ENCODE measurements around the gene ACVR1C.
A peak's percentile ranks its signal among the peaks of the same experiment; 100 is the strongest.

The ACVR1C gene

GRCh38 chr2:157492189-157492773 lies 136.4 kb downstream of the ACVR1C start:
- peak; percentile 60 to 61 for DNase-seq

- no peak for DNase-seq
Measured at GRCh38 chr2:157489983-157490382, 138.7 kb downstream of the ACVR1C start.

- DNase-seq = no peak
Measured at GRCh38 chr2:157488877-157489276, 139.8 kb downstream of the ACVR1C start.

GRCh38 chr2:157487747-157488146 lies 140.9 kb downstream of the ACVR1C start:
- no peak for DNase-seq

- DNase-seq = no peak
Measured at GRCh38 chr2:157487271-157487610, 141.4 kb downstream of the ACVR1C start.

- no peak for DNase-seq
Measured at GRCh38 chr2:157486596-157487270, 141.9 kb downstream of the ACVR1C start.

- peak; percentile 8 to 10 for DNase-seq
Measured at GRCh38 chr2:157480182-157480961, 148.3 kb downstream of the ACVR1C start.

- no peak for DNase-seq
Measured at GRCh38 chr2:157479081-157480027, 149.3 kb downstream of the ACVR1C start.

- no peak for DNase-seq
Measured at GRCh38 chr2:157477919-157478318, 150.7 kb downstream of the ACVR1C start.

- DNase-seq = no peak
Measured at GRCh38 chr2:157476953-157477709, 151.5 kb downstream of the ACVR1C start.
